C1 segment of cervical spinal cord (tissue), 14 donors: ENCODE results near the gene YWHAE.
"Not testable (repeated sequence)": the region's sequence is repeated elsewhere in the genome, so short reads cannot be mapped to it uniquely, and the experiment has no call there.

Experiments
- DNase-seq, 14 donors: peaks; one replicate each; lab custom pipeline; 2025; lab: John Stamatoyannopoulos, UW

YWHAE gene

DNA sequence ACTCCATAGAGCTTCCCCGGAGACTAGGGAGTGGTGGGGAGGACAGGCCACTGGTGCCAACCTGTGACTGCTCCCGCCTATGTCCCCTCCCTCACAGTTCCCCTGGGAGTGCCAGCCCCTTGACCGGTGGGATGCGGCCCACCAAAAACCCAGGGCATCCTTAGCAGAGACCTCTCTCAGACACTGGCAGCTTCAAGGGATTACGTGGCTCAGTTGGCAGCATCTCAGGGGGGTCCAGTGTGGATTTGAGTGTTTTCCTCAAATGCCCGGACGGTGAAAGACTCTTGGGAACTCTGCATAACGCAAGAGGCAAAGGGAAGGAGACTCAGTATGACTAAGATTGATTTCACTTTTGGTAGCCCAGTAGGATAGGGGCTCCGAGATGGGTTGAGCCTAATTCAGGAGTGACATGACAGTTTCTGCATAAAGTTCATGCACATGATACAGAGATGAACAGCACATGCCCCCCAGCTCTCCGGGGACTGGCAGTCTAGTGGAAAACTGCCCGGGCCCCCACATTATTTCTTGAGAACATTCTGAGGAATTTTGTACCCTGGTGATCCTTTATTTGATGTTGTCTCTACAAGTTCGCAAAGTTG, 70.2 kb downstream of the YWHAE start:
- no peak for DNase-seq

DNA sequence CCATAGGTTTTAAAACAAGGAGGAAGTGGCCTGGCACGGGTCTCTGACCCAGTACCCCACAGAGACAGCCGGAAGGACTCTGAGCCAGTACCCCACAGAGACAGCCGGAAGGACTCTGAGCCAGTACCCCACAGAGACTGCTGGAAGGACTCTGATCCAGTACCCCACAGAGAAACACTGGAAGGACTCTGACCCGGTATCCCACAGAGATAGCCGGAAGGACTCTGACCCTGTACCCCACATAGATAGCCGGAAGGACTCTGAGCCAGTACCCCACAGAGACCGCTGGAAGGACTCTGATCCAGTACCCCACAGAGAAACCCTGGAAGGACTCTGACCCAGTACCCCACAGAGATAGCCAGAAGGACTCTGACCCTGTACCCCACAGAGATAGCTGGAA, 71.6 kb downstream of the YWHAE start:
- DNase-seq, result no peak

DNA sequence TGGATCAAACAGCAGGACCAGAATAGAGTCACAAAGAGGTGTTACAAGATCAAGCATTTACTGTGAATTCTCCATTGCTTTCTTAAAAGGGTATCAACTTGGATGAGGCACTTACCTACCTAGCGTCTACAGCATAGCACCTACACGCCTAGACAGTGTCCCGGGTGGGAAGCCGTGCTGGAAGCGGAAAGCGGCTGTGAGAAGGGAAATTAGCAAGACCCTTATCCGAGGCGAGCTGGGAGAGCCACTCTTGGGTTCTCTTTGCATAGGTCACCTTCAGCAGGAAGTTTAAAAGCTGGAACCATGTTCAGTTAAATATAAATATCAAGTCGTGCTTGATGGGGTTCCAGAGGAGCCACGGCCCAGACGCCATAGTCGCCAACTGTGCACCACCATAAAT, 74.3 kb downstream of the YWHAE start:
- no peak for DNase-seq

DNA sequence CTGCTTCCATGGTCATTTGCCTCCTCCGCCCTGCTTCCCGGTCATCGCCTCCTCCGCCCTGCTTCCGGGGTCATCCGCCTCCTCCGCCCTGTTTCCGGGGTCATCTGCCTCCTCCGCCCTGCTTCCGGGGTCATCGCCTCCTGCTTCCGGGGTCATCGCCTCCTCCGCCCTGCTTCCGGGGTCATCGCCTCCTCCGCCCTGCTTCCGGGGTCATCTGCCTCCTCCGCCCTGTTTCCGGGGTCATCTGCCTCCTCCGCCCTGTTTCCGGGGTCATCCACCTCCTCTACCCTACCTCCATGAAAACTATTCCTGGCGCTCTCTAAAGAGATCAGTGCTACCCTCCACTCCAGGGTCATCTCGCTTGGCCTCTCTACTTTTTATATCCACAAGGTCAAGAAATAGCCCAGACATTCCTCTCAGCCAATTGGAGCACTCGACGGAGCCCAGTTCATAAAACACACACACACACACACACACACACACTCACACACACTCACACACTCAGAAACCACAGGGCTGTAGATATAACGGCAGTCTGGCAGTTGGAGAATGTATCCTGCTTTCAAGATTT, 75.7 kb downstream of the YWHAE start:
- peak in 1 of 14 donors; percentile 2 for DNase-seq

DNA sequence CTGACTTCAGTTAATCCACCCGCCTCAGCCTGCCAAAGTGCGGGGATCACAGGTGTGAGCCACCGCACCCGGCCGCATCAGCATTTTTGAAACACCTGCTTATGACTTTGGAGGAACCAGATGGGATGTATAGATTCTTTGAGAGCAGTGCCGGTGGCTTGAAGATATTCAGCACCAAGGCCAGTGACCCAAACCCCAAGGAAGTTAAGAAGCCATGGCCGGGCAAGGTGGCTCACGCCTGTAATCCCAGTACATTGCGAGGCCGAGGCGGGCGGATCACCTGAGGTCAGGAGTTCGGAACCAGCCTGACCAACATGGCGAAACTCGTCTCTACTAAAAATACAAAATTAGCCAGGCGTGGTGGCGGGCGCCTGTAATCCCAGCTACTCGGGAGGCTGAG, 76.7 kb downstream of the YWHAE start:
- DNase-seq, result no peak

DNA sequence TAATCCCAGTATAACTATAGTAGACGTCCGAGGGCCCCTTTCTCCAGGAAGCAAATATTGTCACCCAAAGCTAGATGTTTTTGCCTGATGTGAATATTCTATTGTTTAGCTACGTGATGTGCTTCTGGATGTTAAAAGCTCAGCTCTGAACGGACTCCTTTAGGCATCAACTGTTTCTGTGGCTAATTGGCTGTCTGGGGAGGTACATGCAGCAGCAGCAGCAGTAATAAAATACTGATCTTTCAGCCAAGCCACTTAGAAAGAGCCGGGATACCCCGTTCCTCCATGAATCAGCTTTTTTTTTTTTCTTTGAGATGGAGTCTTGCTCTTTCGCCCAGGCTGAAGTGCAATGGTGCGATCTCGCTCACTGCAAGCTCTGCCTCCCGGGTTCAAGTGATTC, 77.5 kb downstream of the YWHAE start:
- DNase-seq, result no peak

DNA sequence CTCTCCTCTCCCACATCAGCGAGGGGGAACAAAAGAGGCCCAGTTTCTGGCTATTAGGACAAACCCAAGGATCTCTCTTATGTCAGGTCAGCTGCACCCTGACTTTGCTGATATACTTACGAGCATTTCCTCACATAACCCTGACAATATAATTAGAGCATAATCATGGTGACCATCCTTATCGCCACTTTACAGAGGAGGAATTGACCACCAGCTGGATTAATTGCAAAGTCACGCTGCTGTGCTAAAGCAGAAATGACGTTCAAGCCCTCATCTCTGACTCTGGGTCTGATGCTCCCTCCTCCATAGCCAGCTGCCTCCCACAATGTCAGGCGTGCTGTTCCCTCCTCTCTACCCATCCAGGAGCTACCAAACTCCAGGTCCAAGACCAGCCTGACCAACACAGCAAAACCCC, 78.0 kb downstream of the YWHAE start:
- no peak for DNase-seq

DNA sequence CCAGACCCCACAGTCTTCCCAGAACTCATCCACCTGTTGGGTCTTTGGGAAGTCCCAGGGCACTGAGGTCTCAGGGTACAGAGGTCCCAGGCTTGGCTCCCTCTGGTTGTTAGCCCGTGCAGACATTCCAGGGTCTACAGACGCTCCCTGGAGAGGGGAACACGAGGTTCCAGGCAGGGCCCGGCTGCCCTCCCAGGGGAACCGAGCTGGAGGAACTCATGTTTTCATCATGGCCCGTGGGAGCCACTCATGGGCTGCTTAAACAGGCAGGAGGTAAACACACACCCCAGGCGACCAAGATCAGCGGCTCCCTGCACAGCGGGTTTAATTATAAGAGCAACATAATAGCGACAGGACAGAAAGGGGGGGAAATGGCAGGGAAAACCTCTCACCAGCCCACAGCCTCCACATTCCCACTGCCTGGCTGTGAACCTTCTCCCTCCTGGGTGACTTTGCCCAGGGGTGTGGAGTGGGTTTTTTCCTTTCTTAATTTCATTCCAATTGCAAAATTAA, 84.1 kb downstream of the YWHAE start:
- no peak for DNase-seq

DNA sequence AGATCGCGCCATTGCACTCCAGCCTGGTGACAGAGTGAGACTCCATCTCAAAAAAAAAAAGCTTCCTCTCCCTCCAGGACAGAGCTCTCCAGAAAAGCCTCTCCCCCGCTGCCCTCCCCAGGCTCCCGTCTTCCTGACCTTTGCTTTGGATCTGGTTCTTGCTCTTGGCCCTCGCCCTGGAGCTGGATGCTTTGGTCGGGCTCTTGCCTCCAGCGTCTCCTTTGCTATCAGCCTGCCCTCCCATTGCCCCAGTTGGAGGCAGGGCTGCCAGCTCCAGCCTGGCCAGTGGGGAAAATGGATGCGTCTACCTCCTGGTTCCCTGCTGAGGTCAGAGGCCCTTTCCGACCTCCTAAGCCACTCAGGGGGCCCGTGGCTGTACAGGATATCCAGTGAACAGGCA, 84.6 kb downstream of the YWHAE start:
- DNase-seq, result no peak

DNA sequence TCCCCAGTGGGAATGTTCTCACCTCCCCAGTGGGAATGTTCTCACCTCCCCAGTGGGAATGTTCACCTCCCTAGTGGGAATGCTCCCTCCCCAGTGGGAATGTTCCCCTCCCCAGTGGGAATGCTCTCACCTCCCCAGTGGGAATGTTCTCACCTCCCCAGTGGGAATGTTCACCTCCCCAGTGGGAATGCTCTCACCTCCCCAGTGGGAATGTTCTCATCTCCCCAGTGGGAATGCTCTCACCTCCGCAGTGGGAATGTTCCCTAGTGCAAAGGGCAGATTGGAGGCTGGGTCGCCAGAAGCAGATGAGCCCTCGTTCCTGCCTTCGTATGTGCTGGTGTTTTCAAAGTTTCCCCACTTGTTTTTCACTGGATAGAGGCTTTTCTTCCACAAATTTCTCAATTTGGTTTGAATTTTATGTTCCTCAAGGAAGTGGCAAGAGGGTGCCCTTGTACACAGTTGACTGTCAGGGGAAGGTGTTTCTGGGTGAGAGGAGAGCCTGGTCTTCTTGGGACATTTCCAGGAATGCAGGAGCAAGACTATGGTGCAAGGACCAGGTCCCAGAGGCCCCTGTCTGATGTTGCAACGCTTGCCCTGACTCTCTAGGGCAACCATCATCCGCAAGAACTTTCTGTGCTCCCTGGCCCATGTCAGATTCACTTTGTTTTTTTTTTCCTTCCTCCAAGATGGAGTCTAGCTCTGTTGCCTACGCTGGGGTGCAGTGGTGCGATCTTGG, 86.6 kb downstream of the YWHAE start:
- no peak for DNase-seq

DNA sequence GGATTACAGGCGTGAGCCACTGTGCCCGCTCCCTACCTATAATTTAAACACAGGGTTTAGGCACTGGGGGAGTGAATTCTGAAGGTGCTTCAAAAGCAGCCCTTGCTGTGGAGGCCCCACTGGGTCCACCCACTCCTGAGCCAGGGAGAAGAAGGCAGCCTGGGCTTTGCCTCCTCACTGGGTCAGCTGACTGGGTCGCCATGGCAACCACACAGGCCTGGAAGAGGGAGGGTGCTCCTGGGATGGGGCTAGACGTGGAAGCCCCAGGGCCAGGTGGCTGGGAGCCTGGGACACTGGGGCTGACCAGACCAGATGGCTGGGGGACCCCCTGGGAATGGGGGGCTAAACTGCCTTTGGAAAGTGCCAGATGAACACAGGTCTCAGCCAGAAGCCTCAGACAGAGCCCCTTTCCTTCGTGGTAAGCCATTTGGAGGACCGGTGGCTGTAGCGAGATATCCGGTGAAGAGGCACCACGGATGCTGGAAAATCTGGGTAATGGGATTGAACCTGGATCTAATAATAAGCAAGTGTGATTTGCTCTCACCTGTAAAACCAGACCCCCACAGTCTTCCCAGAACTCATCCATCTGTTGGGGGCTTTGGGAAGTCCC, 87.7 kb downstream of the YWHAE start:
- no peak for DNase-seq

DNA sequence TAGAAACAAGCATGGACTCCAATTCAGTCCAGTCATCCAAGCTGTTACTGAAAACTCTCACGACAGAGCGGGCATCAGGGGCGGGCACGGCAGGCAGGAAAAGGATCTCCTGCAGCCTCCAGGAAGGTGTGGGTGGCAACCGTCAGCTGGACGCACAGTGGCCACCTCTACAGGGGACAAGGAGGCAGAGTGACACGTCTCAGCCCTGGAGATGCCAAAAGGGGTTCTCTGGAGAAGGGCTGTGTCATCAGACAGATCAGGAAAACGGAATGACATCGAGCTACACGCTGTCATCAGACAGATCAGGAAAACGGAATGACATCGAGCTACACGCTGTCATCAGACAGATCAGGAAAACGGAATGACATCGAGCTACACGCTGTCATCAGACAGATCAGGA, 92.2 kb downstream of the YWHAE start:
- DNase-seq, result not testable (repeated sequence)

DNA sequence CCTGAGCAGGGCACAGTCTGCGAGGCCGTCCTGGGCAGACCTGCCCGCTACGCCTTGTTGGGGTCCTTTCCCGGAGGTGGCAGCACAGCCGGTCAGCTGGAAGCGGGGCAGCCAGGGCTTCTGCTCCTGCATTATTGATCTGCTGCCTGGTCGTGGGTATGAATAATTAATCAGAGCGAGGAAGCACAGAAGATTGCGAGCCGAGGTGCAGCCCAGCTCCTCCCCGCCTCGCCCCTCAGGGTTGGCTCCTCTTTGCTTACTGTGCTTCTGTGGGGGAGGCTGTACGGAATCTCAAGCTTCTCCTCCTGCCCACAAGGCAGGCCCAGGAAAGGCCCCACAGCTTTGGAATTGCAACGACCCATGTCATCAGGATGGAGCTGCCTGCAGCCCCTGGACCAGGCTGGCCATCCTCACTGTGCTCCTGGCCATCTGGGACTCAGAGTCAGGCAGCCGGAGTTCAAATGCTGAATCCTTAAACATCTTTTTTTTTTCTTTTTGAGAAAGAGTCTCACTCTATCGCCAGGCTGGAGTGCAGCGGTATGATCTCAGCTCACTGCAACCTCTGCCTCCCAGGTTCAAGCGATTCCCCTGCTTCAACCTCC, 95.0 kb downstream of the YWHAE start:
- no peak for DNase-seq

DNA sequence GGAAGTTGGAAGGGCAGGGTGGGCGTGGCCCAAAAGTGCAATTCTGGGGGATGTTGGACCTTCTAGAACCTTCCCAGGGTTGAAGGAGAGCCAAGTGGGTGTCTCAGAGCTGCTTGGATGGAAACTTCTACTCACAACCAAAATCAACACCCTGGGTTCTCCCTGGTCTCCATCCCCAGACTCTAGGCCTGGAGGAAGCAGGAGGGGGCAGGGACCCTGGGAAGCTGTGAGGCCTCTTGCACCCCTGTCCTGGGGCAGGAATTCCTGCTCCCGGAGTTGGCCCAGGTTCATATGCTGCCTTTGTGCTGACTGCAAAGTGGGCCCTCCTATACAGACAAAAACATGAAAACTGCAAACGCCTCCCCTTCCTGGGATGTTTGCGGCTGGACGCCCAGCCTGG, 95.5 kb downstream of the YWHAE start:
- no peak for DNase-seq

DNA sequence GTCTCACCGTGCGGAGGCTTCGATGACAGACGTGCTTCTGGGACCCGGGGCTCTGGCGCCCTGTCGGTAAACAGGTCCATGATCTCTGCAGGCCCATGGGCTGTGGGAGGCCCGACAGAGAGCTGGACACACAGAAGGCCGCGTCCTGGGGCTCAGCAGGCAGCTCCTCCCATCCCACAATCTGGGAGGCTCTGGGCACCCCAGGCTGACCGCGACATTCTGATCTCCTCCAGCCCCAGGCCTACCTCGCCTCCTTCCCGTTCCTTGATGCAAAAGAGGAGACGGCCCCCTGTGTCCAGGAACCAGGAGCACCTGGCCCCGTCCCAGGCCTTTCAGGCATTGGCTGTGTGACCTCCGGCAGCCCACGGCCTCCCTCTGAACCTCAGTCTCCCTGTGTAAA, 97.3 kb downstream of the YWHAE start:
- no peak for DNase-seq

DNA sequence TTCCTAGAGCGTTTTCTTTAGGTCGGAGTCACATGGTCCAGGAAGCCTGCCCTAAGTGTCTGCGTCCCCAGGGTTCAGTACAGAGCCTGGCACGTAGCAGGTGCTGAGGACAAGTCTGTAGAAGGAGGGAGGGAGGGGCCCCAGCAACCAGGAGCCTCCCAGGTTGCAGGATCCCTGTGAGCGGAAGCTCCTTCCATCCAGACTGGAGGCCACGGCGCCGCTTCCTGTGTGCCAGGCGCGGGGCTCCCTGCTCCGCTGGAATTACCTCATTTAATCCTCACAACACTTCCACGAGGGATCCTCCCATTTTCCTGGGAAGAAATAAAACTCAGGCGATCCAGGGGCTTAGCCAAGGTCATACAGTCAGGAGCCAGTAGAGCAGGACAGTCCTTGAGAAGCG, 98.5 kb downstream of the YWHAE start:
- DNase-seq, result no peak

DNA sequence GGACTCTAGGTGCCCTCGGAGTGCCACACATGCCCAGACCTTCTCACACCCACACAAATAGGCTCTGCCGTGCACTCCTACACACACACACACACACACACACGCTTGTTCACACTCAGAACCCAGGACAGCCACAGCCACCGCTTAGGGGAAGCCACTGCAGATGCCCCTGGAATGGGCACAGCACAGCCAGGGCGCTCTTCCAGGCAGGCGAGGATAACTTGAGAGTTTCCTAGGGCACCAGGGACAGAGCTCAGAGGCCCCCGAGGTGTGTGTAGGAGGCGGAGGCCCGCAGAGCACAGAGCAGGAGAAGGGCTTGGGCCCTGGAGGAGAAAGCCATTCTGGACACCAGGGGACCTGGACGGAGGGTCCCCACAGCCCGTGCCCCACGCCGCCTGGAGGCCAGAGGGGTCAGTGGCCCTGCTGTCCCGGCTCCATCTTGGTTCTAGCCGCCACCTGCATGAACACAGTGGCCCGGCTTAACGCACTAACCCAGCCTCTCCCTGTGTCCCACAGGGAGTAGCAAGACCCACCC, 99.6 kb downstream of the YWHAE start:
- DNase-seq, result no peak

DNA sequence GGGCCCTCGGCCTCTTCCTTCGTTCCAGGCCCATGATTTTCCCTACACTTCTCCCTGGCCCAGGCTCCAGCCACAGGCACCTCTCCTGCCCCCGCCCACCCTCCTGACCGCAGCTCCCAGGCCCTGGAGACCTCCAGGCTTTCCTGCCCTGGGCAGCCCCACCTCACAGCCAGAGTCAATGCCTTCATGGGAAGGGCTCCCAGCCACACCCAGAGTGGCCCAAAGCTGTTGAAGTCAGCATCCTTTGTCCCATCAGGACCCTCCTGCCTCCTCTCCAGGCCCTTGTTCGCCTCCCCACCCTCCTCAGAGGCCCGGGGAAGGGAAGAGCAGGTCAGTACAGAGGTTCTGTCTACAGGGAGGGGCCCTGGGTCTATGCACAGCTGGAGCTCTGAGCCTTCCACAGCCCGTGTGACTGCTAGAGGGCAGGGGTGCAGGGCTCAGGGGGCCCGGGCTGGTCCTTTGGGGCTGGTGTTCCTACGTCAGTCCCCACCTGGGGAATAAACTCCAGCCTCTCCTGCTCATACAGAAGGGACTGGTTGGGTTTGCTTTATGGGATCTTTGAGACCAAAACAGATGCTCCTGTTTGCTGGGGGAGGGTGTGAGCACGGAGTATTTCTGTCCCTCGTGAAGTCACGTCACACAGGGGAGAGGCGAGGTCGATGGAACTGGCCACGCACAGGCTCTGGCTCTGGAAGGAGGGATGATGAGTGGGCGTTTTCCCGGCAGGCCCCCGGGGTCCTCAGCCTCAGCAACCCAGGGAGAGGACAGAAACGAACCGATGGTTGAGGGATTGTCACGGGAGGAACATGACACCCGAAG, 100.3 kb downstream of the YWHAE start:
- no peak for DNase-seq

DNA sequence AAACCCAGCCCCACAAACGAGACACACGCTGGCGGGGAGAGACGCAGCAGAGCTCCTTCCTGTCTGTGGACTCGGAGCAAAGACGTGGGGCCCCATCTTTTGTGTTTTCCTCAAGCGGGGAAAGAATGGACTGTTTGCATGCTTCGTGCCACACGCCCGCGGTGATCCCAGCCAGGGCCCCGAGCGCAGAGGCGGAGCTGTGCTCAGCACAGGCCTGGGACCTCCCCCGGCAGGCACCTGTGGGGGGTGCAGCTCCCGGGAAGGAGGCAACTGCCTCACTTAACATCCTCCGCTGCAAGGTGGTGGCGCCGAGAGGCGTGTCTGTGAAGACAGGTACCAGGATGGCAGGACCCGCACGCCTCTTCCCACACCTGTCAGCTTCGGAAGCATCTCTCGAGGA, 101.4 kb downstream of the YWHAE start:
- no peak for DNase-seq
